GM23338 (cell line): ENCODE results near the gene ACTR8.

ENCODE experiments used
- CREB1 ChIP-seq: fragments of 250-450 bp; sonication (Bioruptor Pico); IDR thresholded peaks from 2 replicates; pipeline ENCODE4 v1.5.0; 2020; ENCODE audit warnings: low read depth, mild to moderate bottlenecking, moderate library complexity
- CTCF ChIP-seq, 2 experiments: fragments of 200-600 bp in 1 of 2; sonication (generic) in 1 of 2; conservative IDR thresholded peaks; 2 replicates each; pipeline versions ENCODE4 v1.5.1 to v1.6.1; 2016 to 2017; ENCODE audit warnings: antibody characterized with exemption in 2 of 2, low read depth in 2 of 2, mild to moderate bottlenecking in 2 of 2, moderate library complexity in 1 of 2
- EZH2 ChIP-seq: fragments of 200-600 bp; sonication (generic); IDR thresholded peaks from one replicate; pipeline ENCODE4 v1.8.0; 2017; ENCODE audit warnings: antibody characterized with exemption, mild to moderate bottlenecking, low read depth; ENCODE audit not compliant: unreplicated experiment
- EZH2phosphoT487 ChIP-seq: fragments of 200-600 bp; sonication (generic); IDR thresholded peaks from one replicate; pipeline ENCODE4 v1.8.1; 2018; ENCODE audit warnings: antibody characterized with exemption; ENCODE audit not compliant: unreplicated experiment
- JUNB ChIP-seq: IDR thresholded peaks from one replicate; pipeline ENCODE4 v1.6.1; 2016; ENCODE audit warnings: antibody characterized with exemption; ENCODE audit not compliant: unreplicated experiment
- NANOG ChIP-seq: IDR thresholded peaks from 2 replicates; pipeline ENCODE4 v1.6.1; 2016; ENCODE audit warnings: antibody characterized with exemption, borderline replicate concordance
- POLR2AphosphoS5 ChIP-seq: IDR thresholded peaks from 2 replicates; pipeline ENCODE4 v1.6.1; 2016; ENCODE audit warnings: antibody characterized with exemption, low read depth
- STAT1 ChIP-seq: IDR thresholded peaks from one replicate; pipeline ENCODE4 v1.6.1; 2016; ENCODE audit warnings: antibody characterized with exemption; ENCODE audit not compliant: unreplicated experiment
- ZNF331 ChIP-seq: fragments of 250-450 bp; sonication (Bioruptor Pico); IDR thresholded peaks from 2 replicates; pipeline ENCODE4 v1.5.0; 2020; ENCODE audit warnings: low read depth, mild to moderate bottlenecking, moderate library complexity
- TF ChIP-seq, protein P1 (sequence below): IDR thresholded peaks from one replicate; pipeline ENCODE4 v1.6.1; 2018; ENCODE audit warnings: antibody characterized with exemption; ENCODE audit not compliant: unreplicated experiment
- TF ChIP-seq, protein P2 (sequence below): IDR thresholded peaks from 2 replicates; pipeline ENCODE4 v1.6.1; 2016; ENCODE audit warnings: antibody characterized with exemption

DNA sequence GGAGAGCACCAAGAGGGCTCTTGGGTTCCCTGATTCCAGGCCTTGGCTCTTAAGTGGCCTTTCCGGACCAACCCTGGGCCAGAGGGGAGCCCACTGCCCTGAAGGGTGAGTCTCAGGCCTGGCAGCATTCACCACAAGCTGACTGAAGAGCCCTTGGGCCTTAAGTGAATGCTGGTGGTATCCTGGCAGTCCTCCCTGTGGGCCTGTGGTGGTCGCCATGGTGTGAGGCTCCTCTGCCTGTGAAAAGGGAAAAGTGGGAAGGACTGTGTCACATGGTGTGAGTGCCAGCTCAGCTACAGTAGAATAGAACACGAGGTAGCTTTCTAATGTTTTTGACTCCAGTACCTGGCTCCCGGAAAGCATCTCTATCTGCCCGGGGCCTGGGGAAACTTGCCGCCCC lies 51.0 kb downstream of the ACTR8 start:
- no peak for TF ChIP-seq CTCF (conservative IDR thresholded peaks at IDR 0.05; ENCODE audit: low read depth in 2 of 2)
- TF ChIP-seq, protein P1, sequence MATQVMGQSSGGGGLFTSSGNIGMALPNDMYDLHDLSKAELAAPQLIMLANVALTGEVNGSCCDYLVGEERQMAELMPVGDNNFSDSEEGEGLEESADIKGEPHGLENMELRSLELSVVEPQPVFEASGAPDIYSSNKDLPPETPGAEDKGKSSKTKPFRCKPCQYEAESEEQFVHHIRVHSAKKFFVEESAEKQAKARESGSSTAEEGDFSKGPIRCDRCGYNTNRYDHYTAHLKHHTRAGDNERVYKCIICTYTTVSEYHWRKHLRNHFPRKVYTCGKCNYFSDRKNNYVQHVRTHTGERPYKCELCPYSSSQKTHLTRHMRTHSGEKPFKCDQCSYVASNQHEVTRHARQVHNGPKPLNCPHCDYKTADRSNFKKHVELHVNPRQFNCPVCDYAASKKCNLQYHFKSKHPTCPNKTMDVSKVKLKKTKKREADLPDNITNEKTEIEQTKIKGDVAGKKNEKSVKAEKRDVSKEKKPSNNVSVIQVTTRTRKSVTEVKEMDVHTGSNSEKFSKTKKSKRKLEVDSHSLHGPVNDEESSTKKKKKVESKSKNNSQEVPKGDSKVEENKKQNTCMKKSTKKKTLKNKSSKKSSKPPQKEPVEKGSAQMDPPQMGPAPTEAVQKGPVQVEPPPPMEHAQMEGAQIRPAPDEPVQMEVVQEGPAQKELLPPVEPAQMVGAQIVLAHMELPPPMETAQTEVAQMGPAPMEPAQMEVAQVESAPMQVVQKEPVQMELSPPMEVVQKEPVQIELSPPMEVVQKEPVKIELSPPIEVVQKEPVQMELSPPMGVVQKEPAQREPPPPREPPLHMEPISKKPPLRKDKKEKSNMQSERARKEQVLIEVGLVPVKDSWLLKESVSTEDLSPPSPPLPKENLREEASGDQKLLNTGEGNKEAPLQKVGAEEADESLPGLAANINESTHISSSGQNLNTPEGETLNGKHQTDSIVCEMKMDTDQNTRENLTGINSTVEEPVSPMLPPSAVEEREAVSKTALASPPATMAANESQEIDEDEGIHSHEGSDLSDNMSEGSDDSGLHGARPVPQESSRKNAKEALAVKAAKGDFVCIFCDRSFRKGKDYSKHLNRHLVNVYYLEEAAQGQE = no peak
- no peak for TF ChIP-seq POLR2AphosphoS5
- TF ChIP-seq NANOG = no peak
- no peak for TF ChIP-seq EZH2
- TF ChIP-seq CREB1 (CRISPR knock-in tag) = no peak
- TF ChIP-seq EZH2phosphoT487 = no peak
- TF ChIP-seq STAT1 = no peak
- TF ChIP-seq JUNB = no peak
- no peak for TF ChIP-seq ZNF331
- TF ChIP-seq, protein P2, sequence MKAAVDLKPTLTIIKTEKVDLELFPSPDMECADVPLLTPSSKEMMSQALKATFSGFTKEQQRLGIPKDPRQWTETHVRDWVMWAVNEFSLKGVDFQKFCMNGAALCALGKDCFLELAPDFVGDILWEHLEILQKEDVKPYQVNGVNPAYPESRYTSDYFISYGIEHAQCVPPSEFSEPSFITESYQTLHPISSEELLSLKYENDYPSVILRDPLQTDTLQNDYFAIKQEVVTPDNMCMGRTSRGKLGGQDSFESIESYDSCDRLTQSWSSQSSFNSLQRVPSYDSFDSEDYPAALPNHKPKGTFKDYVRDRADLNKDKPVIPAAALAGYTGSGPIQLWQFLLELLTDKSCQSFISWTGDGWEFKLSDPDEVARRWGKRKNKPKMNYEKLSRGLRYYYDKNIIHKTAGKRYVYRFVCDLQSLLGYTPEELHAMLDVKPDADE = no peak
